Common myeloid progenitor, CD34-positive (primary cell): Measurements from ENCODE around the gene JMJD6.

Experiments
- CTCF ChIA-PET: fragments of 350-600 bp; sonication (Branson Sonifier 250); formaldehyde crosslinking; loops from one replicate; lab custom pipeline; 2021; ENCODE audit warnings: antibody characterized with exemption; lab: Charles Lee
- POLR2A ChIA-PET: fragments of 350-600 bp; sonication (Branson Sonifier 250); formaldehyde crosslinking; loops from one replicate; lab custom pipeline; 2021; ENCODE audit warnings: antibody characterized with exemption; lab: Charles Lee
- DNase-seq, 3 donors: peaks; one replicate each; pipeline versions ENCODE4 v3.0.0 to v3.0.0-alpha.2; 2013
- H3K27ac ChIP-seq, 2 experiments: 1 replicate in 1 of 2; 2 replicates in 1 of 2; pipeline ENCODE4 v1.7.0; 2013; ENCODE audit warnings: inconsistent platforms in 2 of 2, low read length in 2 of 2, mild to moderate bottlenecking in 2 of 2, low read depth in 1 of 2, moderate library complexity in 1 of 2; ENCODE audit not compliant: severe bottlenecking in 2 of 2, insufficient read depth in 1 of 2, poor library complexity in 1 of 2
- H3K27me3 ChIP-seq, 5 experiments: replicated peaks in 2 of 5; 1 replicate in 3 of 5; 2 replicates in 2 of 5; pipeline versions ENCODE4 v1.6.1 to v1.7.0; 2013; ENCODE audit warnings: low read length in 4 of 5, mild to moderate bottlenecking in 2 of 5, moderate library complexity in 2 of 5, inconsistent platforms in 1 of 5; ENCODE audit not compliant: insufficient read depth in 5 of 5, control insufficient read depth in 4 of 5
- H3K36me3 ChIP-seq, 4 experiments: 1 replicate in 2 of 4; 2 replicates in 2 of 4; pipeline versions ENCODE4 v1.6.1 to v1.7.0; 2013; ENCODE audit warnings: low read length in 3 of 4, control low read depth in 1 of 4, mild to moderate bottlenecking in 1 of 4; ENCODE audit not compliant: control insufficient read depth in 4 of 4, insufficient read depth in 4 of 4
- H3K4me1 ChIP-seq, 4 experiments: 1 replicate in 3 of 4; 2 replicates in 1 of 4; pipeline versions ENCODE4 v1.6.1 to v1.7.1; 2013; ENCODE audit warnings: low read length in 3 of 4, mild to moderate bottlenecking in 3 of 4, control low read depth in 1 of 4, inconsistent platforms in 1 of 4, moderate library complexity in 1 of 4; ENCODE audit not compliant: control insufficient read depth in 4 of 4, insufficient read depth in 4 of 4; ENCODE audit errors: control extremely low read depth in 1 of 4
- H3K4me3 ChIP-seq, 7 experiments: 1 replicate in 4 of 7; 2 replicates in 3 of 7; pipeline versions ENCODE4 v1.5.1 to v1.7.0; 2013; ENCODE audit warnings: mild to moderate bottlenecking in 7 of 7, low read length in 6 of 7, moderate library complexity in 6 of 7, inconsistent platforms in 2 of 7, low read depth in 2 of 7, control low read depth in 1 of 7; ENCODE audit not compliant: insufficient read depth in 4 of 7, control insufficient read depth in 1 of 7; ENCODE audit errors: extremely low read depth in 1 of 7
- H3K9me3 ChIP-seq, 5 experiments: 1 replicate in 4 of 5; 2 replicates in 1 of 5; pipeline versions ENCODE4 v1.6.1 to v1.7.1; 2013; ENCODE audit warnings: low read length in 4 of 5, mild to moderate bottlenecking in 2 of 5, inconsistent platforms in 1 of 5, low read depth in 1 of 5, moderate library complexity in 1 of 5; ENCODE audit not compliant: control insufficient read depth in 4 of 5, insufficient read depth in 2 of 5; ENCODE audit errors: control extremely low read depth in 1 of 5
- WGBS: methylation state at CpG from one replicate; pipeline ENCODE4 v1.1.5; 2013; ENCODE audit not compliant: insufficient coverage; 5-methylcytosine and 5-hydroxymethylcytosine counted together

Gene JMJD6

DNA sequence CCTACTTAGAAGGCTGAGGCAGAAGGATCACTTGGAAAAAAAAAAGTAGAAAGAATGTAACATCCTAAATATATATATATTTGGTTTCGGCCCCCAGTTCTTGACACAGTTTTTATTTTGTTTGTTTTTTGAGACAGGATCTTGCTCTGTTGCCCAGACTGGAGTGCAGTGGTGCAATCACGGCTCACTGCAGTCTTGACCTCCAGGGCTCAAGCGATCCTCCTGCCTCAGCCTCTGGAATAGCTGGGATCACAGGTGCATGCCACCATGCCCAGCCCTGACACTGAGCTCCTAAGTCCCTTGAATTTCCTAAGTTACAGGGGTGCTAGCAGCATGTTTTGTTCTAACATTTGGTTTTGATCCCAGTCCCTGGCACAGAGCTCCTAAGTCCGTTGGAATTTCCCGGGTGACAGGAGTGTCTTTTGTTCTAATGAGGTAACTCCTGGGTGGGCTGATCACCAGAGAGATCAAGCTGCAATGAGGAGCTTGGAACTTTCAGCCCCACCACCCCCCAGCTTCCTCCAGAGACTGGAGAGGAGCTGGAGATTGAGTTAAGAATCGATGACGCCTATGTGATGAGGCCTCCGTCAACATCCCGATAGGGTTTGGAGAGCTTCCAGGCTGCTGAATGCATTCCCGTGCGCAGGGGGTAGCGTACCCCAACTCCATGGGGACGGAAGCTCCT lies 35.7 kb downstream of the JMJD6 start:
- ChIA-PET POLR2A (no interaction called here), CTCF (interaction anchor here (0.7 to 1.7 kb wide), 3 partner anchors 9 to 77 kb away, joined by 3 to 13 read pairs (median 3); no protein-coding TSS in a partner anchor)
- WGBS, result 95% methylated on average over 11 of the region's 13 CpGs
- DNase-seq, result no peak
- Histone ChIP-seq H3K27me3 (no peaks in the 10 kb centered on the region), H3K9me3 (no peaks in the 10 kb centered on the region), H3K36me3 (no peaks in the 10 kb centered on the region), H3K4me3 (no peak overlapping the region), H3K27ac (no peak overlapping the region), H3K4me1 (no peaks in the 10 kb centered on the region)

DNA sequence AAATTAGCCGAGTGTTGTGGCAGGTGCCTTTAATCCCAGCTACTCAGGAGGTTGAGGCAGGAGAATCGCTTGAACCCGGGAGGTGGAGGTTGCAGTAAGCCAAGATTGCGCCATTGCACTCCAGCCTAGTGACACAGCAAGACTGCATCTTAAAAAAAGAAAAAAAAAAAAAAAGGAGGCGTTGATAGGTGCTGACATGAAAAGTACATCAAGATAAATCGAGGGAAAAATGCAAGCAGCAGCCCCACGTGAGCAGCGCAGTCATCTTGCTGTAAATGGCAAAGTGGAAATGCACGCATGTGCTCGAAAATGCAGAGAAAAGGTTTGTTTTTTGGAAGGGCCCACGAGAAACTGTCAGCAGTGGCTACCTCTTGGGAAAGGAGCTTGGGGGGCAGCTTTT lies 36.5 kb downstream of the JMJD6 start:
- ChIA-PET POLR2A (interaction anchor here (0.6 to 0.7 kb wide), 2 partner anchors 15 to 1789 kb away, joined by 4 to 6 read pairs; no protein-coding TSS in a partner anchor), CTCF (interaction anchor here (1.3 kb wide), 1 partner anchor 24 kb away, joined by 3 read pairs; no protein-coding TSS in a partner anchor)
- no peaks in the 10 kb centered on the region for H3K9me3 ChIP-seq
- H3K36me3 ChIP-seq, result no peaks in the 10 kb centered on the region
- no peak for DNase-seq
- H3K4me3 ChIP-seq, result no peak overlapping the region
- H3K27ac ChIP-seq, result no peak overlapping the region
- H3K4me1 ChIP-seq, result no peaks in the 10 kb centered on the region
- no peaks in the 10 kb centered on the region for H3K27me3 ChIP-seq
- WGBS, result 92% methylated on average over 8 of the region's 11 CpGs

DNA sequence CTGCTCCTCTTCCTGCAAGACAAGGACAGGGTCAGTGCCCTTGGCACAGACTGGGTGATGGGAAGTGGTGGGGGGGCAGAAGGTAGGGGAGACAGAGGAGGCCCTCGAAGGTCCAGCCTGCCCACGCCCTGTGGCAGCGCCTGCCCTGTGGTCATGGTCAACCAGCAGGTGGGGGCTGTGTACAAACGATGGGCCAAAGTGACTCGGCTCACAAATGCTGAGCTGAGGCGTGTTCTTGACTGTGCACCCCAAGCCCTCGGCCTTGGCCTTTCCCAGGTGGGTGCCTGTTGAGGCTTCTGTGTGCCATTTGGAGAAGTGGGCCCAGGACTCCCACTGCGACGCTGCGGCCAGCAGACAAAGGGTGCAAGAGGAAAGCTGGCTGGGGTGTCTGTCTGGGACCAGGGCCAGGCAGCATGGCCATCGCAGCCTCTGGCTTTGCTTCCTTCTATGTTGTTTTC lies 38.2 kb downstream of the JMJD6 start:
- H3K27ac ChIP-seq, result no peak overlapping the region

DNA sequence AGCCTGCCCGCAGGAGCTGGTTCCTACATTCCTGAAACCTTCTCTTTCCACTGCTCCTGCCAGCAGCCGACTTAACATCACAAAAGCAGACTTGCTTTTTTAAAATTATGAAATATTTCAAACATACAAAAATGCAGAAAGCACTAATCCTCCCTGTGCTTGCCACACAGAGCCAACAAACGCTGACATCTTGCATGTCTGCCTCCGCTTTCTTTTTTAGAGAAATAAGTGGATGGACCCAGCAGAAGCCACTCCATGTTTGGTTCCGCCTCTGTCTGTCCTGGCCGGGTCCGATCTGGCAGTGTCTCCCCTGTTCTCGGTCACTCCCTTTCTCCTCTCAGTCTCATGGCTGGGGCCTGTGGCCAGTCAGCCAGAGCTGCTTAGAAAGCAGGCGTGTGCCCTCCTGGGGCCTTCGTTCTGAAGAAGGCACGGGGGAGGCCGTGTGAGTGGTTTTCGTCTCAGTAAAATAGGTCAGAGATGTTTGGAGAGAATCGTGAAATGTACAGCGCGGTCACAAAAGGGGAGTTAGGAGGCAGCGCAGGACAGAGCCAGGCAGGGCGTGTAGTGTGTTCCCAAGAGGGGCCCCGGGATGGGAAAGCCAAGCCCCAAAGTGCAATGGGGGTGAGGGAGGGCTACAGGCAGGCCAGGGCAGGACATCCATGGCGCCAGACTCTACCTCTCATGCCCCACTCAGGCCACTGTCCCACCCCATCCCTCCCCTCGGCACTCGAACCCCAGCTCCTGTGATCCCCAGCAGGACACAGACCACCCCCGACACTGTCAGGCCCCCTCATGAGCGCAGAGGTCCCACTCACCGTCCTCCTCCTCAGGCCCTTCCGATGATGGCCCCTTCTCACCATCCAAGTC lies 38.9 kb downstream of the JMJD6 start:
- no peaks in the 10 kb centered on the region for H3K27me3 ChIP-seq
- DNase-seq, result no peak
- WGBS, result 91% methylated on average over 11 of the region's 26 CpGs
- H3K9me3 ChIP-seq, result no peaks in the 10 kb centered on the region
- H3K4me1 ChIP-seq, result peaks cover 0 to 2% (median under 1%) of the 10 kb centered on the region in 4 experiments
- H3K36me3 ChIP-seq, result no peaks in the 10 kb centered on the region
- no peak overlapping the region for H3K4me3 ChIP-seq
- CTCF ChIA-PET, result interaction anchor here (1.5 kb wide), 1 partner anchor 9 kb away, joined by 3 read pairs; no protein-coding TSS in a partner anchor
- no peak overlapping the region for H3K27ac ChIP-seq
- POLR2A ChIA-PET, result no interaction called here

More for the DNA sequence above, 38.2 kb downstream of the JMJD6 start:
- ChIA-PET CTCF (interaction anchor here (1.0 kb wide), 1 partner anchor 11 kb away, joined by 4 read pairs; no protein-coding TSS in a partner anchor), POLR2A (no interaction called here)
- Histone ChIP-seq H3K9me3 (no peaks in the 10 kb centered on the region), H3K27me3 (no peaks in the 10 kb centered on the region), H3K4me3 (no peak overlapping the region), H3K36me3 (no peaks in the 10 kb centered on the region), H3K4me1 (peaks cover 0 to 2% (median 0%) of the 10 kb centered on the region in 4 experiments)
- DNase-seq, result no peak
- WGBS, result 97% methylated on average over 7 of the region's 11 CpGs

DNA sequence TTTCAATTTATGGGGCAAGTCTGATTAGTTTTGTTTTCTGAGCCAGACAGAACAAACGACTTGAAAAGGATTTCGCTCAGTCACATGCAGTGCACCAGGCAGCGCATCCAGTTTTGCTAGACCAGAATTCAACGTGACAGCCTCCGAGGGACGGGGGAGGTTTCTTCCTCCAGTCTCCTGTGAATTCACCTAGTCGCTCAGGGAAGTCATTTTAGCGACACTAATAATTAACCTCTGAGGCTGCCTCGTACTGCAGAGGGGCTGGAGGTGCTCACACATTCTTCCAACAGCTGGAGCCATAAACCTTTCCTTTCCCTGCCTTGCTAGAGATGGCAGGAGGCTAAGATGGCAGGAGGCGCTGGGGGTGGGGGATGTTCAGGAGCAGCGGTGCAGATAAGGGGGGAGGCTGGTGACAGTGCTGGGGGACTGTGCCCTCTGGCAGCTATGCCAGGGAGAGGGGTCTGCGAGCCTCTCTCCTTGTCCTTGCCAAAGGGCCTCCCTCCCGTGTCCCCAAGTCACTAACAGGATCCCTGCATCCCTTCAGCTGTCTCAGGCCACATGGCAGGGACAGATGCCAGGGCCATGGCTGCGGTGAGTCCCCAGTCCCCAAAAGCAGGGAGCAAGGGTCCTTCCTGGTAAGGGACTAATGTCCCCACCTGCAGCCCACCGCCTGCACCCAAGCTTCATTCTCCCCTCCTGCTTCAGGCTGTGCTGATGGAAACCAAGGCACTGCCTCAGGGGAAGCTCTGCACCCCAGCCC lies 39.7 kb downstream of the JMJD6 start:
- ChIA-PET POLR2A (no interaction called here), CTCF (interaction anchor here (1.2 to 1.5 kb wide), 2 partner anchors 10 to 16 kb away, joined by 3 read pairs; no protein-coding TSS in a partner anchor)

DNA sequence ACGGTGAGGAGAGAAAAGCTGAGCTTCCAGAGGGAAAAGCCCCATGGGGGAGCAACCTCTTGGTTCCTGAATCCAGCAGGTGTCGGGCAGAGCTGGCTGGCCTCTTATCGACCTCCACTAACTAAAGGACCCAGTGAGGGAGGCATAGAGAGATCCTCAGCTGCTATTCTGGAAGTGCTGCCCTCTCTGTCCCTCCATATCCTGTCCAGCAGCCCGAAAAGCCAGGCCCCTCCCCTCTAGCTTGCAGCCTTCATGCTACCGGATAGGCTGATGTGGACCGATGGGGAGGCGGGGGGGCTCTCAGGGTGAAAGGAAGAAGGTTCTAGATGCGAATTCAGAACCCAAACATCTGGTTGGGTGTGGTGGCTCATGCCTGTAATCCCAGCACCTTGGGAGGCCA lies 40.6 kb downstream of the JMJD6 start:
- DNase-seq, result no peak
- ChIA-PET CTCF (interaction anchor here (0.9 to 2.8 kb wide), 3 partner anchors 17 to 128 kb away, joined by 3 to 11 read pairs (median 3); no protein-coding TSS in a partner anchor), POLR2A (no interaction called here)
- Histone ChIP-seq H3K4me3 (no peak overlapping the region), H3K4me1 (peaks cover 0 to 5% (median 1%) of the 10 kb centered on the region in 4 experiments), H3K27ac (no peak overlapping the region), H3K27me3 (no peaks in the 10 kb centered on the region), H3K36me3 (no peaks in the 10 kb centered on the region), H3K9me3 (no peaks in the 10 kb centered on the region)
- 99% methylated on average over 8 of the region's 8 CpGs for whole genome bisulfite sequencing

More for the DNA sequence above, 39.7 kb downstream of the JMJD6 start:
- H3K9me3 ChIP-seq, result no peaks in the 10 kb centered on the region
- no peaks in the 10 kb centered on the region for H3K36me3 ChIP-seq
- no peak overlapping the region for H3K27ac ChIP-seq
- no peaks in the 10 kb centered on the region for H3K27me3 ChIP-seq
- peaks cover 0 to 5% (median 1%) of the 10 kb centered on the region in 4 experiments for H3K4me1 ChIP-seq
- no peak for DNase-seq
- WGBS, result 94% methylated on average over 13 of the region's 15 CpGs
- H3K4me3 ChIP-seq, result no peak overlapping the region
